Measurements from ENCODE around the gene ARHGEF25. TPM values are rescaled to one million over a fixed set of nuclear protein-coding genes. Genes with fewer than 3 reads are reported as not detected.
A peak's percentile ranks its signal among the peaks of the same experiment; 100 is the strongest.
"Not testable (repeated sequence)": the region's sequence is repeated elsewhere in the genome, so short reads cannot be mapped to it uniquely, and the experiment has no call there.

ARHGEF25 gene
- total RNA-seq, 1 donor from 2014 or later: 9.7 TPM

DNA sequence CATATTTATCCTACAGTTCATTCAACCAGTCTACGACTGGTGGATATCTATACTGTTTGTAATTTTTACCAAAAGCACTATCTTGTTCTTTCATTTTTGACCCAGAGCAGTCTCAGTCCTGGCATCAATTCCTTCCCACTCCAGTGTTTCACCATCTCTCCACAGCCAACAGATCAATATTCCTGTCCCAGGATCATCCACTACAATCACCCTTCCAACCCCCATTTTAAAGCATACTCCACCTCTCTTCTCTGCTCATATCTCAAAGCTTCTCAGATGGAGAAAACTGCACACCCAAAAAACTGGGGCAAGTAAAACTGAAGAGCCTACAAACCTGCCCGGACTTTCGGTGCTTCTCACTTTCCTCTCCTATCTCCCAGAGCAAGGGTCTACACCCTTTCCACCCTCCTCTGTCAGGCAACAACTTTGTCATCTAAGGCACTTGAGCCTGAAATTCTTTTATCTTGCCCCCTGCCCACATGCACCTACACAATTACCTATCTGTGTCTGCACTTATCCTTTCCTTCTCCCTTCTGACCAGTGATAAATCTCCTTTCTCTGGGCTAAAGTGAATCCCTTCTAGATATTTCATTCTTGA is 24.3 kb upstream of the ARHGEF25 start:
- TF ChIP-seq, protein P1, sequence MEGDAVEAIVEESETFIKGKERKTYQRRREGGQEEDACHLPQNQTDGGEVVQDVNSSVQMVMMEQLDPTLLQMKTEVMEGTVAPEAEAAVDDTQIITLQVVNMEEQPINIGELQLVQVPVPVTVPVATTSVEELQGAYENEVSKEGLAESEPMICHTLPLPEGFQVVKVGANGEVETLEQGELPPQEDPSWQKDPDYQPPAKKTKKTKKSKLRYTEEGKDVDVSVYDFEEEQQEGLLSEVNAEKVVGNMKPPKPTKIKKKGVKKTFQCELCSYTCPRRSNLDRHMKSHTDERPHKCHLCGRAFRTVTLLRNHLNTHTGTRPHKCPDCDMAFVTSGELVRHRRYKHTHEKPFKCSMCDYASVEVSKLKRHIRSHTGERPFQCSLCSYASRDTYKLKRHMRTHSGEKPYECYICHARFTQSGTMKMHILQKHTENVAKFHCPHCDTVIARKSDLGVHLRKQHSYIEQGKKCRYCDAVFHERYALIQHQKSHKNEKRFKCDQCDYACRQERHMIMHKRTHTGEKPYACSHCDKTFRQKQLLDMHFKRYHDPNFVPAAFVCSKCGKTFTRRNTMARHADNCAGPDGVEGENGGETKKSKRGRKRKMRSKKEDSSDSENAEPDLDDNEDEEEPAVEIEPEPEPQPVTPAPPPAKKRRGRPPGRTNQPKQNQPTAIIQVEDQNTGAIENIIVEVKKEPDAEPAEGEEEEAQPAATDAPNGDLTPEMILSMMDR (IDR thresholded peaks at IDR 0.05; ENCODE audit: borderline replicate concordance): no peak
- Histone ChIP-seq H3K27ac (replicated peaks) (no peak overlapping the region), H3K9me3 (replicated peaks) (no peaks in the 10 kb centered on the region), H3K4me3 (no peak overlapping the region), H3K27me3 (ENCODE audit: low read depth) (peaks cover 40% of the 10 kb centered on the region), H3K36me3 (no peaks in the 10 kb centered on the region), H3K4me1 (peaks cover 18% of the 10 kb centered on the region)
- DNase-seq: no peak
- intact Hi-C loops (cut with micrococcal nuclease): no loop called here

DNA sequence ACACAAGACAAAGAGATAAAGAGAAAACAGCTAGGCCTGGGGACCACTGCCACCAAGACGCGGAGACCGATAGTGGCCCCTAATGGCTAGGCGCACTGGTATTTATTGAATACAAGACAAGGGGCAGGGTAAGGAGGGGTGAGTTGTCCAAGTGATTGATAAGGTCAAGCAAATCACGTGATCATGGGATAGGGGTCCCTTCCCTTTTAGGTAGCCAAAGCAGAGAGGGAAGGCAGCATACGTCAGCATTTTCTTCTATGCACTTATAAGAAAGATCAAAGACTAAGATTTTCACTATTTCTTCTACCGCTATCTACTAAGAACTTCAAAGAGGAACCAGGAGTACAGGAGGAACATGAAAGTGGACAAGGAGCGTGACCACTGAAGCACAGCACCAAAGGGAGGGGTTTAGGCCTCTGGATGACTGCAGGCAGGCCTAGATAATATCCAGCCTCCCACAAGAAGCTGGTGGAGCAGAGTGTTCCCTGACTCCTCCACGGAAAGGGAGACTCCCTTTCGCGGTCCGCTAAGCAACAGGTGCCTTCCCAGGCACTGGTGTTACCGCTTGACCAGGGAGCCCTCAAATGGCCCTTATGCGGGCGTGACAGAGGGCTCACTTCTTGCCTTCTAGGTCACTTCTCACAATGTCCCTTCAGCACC is 22.2 kb upstream of the ARHGEF25 start:
- intact Hi-C loops (cut with micrococcal nuclease); DNase-seq; H3K27ac ChIP-seq (replicated peaks); H3K36me3 ChIP-seq; H3K9me3 ChIP-seq (replicated peaks); H3K4me3 ChIP-seq: not testable (repeated sequence)
- Histone ChIP-seq H3K27me3 (ENCODE audit: low read depth) (peaks cover 29% of the 10 kb centered on the region), H3K4me1 (peaks cover 26% of the 10 kb centered on the region)

DNA sequence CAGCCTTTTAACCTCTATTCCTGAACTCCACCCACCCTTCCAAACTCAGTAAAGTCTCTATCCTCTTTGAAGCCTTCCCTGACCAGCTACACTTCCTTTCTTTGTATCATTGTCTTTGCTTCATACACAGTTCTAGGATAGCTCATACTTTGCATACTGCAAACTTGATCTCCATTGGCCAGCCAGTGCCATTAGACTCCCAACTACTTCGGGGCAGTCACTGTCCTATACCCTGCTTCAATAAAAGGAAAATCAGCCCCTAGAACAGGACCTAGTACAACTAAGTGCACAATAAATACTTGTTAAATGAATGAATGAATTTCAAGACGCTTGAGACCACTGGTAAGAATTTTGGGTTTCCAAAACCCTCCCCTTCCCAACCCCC is 20.8 kb upstream of the ARHGEF25 start:
- TF ChIP-seq, protein P1 (IDR thresholded peaks at IDR 0.05; ENCODE audit: borderline replicate concordance): no peak
- H3K27me3 ChIP-seq (ENCODE audit: low read depth): peaks cover 29% of the 10 kb centered on the region
- H3K4me1 ChIP-seq: peaks cover 26% of the 10 kb centered on the region
- no peak for DNase-seq
- H3K4me3 ChIP-seq: peak overlapping the region; percentile 88
- peak overlapping the region; percentile 82 for H3K27ac ChIP-seq (replicated peaks)
- H3K36me3 ChIP-seq: peaks cover 10% of the 10 kb centered on the region
- intact Hi-C loops (cut with micrococcal nuclease): no loop called here
- H3K9me3 ChIP-seq (replicated peaks): no peaks in the 10 kb centered on the region

DNA sequence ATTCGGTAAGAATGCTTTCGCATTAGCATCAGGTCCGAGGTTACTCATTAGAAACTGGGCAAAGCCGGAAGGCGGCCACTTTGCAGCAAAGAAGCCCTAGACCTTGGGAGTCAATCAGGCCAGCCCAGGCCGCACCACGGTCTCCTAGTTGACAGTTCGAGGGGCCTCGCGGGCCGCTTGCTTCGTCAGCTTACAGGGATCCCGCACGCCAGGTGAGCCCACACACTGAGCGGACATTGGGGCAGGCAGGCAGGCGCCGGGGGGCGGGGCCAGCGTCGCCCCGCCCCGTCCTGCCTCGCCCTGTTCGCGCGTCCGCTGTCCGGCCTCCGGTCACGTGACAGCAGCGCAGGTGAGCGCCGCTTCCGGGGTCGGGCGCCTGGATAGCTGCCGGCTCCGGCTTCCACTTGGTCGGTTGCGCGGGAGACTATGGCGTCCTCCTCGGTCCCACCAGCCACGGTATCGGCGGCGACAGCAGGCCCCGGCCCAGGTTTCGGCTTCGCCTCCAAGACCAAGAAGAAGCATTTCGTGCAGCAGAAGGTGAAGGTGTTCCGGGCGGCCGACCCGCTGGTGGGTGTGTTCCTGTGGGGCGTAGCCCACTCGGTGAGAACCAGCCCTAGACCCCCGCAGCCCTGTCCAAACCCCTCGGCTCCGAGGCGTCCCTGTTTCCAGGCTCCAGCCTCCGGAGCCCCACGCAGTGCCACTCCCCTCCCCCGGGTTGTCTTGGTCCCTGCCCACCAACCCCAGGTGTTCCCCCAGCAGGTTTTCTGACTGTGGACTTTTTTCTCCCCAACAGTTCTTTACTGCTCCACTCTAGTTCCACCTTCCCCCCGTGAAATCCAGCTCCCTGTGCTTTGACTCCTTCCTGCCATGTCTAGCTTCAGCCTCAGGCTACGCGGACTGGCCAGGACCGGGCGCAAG is 20.1 kb upstream of the ARHGEF25 start, which contains the start of gene PIP4K2C:
Gene PIP4K2C, plus strand, starts transcription at position 329 of the 918 bp plus-strand sequence. Its CDS starts 98 bp downstream, at position 427.
- Histone ChIP-seq H3K27ac (replicated peaks) (peak within 1 kb of the TSS; percentile 82), H3K36me3 (peaks cover 17% of the 10 kb centered on the region), H3K4me1 (peaks cover 26% of the 10 kb centered on the region), H3K9me3 (replicated peaks) (no peaks in the 10 kb centered on the region), H3K4me3 (peak within 1 kb of the TSS; percentile 88), H3K27me3 (ENCODE audit: low read depth) (peaks cover 23% of the 10 kb centered on the region)
- DNase-seq: peak; percentile 81
- TF ChIP-seq, protein P1 (IDR thresholded peaks at IDR 0.05; ENCODE audit: borderline replicate concordance): no peak
- intact Hi-C loops (cut with micrococcal nuclease): no loop called here

DNA sequence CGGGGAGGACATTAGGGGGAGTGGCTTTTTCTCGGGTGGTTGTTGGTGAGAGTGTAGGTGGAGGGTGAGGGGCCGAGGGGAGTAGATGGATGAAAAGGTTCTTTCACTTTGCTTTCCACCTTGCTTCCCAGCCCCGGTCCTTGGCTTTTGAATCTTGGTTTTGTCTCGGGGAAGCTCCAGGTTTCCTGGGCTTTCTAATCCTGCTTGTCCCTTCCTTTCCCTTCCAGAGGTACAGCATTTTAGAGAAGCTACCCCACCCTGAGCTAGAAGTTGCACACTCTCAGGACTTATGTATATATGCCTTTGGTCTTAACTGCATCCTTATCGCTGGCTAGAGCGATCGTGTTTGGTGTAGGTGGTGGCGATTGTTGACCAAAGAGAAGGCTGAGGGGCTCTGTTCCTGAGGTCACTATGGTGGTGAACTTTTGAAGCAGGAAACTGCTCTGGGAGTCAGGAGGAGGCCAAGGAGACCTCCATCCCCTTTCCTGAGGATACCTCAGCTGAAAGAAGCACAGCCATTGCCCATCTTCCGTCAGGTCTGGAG is 19.4 kb upstream of the ARHGEF25 start:
- H3K4me3 ChIP-seq: peak overlapping the region; percentile 88
- H3K9me3 ChIP-seq (replicated peaks): no peaks in the 10 kb centered on the region
- intact Hi-C loops (cut with micrococcal nuclease): no loop called here
- TF ChIP-seq, protein P1 (IDR thresholded peaks at IDR 0.05; ENCODE audit: borderline replicate concordance): no peak
- H3K4me1 ChIP-seq: peaks cover 26% of the 10 kb centered on the region
- H3K27ac ChIP-seq (replicated peaks): peak overlapping the region; percentile 82
- H3K36me3 ChIP-seq: peaks cover 24% of the 10 kb centered on the region
- peaks cover 17% of the 10 kb centered on the region for H3K27me3 ChIP-seq (ENCODE audit: low read depth)
- DNase-seq: no peak

Data from left ventricle myocardium inferior (tissue), 1 donor.